HG02610 (cell line): ENCODE data around the gene PARD3.

Source experiments
- ATAC-seq: cut with Tn5 transposase; IDR thresholded peaks from one replicate; pipeline ENCODE4 v1.9.1; 2021; ENCODE audit warnings: mild to moderate bottlenecking, moderate library complexity; ENCODE audit not compliant: unreplicated experiment

PARD3 gene

DNA sequence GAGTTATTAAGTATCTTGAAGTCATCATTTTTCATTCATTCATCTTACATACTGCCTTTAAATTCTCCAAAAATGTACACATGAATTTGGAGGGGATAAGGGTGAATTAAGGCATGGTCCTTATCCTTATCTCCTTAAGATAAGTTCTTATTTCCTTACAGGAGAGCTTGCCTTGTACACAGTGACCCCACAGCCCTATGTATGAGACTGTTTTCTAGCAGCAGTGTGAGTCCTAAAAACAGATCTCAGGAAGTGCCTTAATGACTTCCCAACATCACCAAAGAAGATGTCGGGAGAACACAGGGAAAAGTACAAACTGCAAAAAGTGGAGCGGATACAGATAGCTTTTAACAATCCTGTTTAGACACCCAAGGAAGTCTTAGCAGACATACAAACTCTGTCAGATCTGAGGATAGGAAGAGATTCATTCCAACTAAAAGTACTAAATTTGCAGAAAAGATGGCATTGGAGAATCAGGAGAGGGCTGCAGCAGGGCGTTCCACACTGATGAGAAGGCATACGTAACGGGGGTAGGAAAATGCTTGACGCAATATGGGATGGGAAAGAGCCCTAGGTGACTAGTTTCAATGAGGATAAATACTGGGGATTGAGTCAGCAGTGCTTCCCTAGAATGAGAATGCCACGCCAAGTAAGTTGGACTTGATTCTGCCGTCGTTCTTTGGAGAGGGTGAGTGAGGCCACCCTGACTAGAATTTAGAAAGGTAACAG is 570.2 kb downstream of the PARD3 start:
- ATAC-seq: no peak

DNA sequence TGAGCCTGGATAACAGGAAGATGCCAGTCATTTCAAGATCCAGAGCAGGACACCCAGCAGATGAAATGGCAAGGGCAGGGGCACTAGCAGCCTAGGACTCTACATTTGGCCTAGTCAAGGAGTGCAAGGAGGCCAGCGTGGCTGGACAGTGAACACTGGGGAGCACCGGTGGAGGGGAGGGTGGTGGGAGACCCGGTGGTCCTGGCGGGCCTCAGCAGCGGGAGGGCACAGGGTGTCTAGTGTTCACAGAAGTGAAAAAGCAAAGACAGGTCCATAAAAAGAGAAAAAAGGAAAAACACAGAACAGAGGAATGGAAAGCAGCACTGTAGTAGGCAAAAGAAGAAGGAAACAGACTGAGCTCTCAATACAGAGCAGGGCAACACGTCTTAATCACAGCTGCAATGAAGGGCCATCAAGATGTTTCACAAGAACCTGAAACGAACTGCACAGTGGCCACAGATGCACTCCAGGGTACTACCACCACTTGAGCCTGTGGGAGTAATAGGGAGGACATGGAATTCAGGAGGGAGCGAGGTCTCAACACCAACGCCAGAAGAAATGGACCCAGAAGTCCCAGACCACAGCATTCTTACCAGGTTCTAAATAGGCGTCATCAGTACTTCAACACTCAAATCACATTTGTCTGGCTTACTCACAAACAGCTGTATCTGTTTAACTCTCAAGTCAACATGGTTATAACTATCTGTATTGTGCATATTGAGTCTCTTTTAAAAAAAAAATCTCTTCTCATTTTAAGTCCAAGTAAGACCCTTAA is 573.7 kb downstream of the PARD3 start:
- no peak for ATAC-seq

DNA sequence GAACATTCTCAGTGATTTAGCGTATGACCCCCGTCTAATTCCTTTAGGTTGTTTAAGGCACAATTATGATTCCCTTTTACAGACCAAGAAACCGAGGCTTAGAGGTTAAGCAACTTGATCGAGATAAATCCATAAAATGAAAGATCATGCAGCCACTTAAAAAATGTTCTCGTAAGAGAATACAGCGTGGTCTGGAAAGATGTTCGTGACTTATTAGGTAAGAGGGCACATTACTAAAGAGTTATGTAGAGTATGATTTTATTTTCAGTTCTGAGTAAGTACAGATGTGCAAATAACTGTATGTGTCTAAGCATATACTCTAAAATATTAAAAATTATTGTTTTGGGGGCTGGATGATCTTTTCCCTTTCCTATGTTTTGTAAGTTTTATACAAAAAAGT is 575.1 kb downstream of the PARD3 start:
- ATAC-seq: no peak

DNA sequence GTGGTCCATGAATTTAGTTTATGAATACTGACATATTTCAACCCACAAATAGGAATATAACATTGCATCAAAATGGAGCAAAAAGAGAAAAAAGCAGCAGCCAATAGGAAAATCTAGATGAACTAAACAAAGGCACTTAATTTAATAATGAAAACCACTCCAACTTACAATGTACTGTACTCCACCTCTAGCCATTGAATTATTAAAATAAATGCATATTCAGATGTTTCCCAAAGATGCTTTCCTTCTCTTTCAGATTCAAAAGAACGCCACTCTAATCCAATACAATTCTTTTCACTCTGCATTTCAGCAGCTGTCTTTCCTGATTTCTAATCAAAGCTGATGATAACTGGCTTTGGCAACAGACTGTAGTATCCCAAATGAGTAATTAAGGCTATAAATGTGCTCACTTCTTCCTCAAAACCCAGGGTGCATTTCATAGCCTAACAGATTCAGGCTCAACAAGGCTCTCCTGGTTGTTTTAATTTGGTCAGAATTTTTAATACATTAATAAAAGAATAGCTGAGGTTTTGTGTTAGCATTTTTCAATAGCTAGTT is 577.1 kb downstream of the PARD3 start:
- no peak for ATAC-seq

DNA sequence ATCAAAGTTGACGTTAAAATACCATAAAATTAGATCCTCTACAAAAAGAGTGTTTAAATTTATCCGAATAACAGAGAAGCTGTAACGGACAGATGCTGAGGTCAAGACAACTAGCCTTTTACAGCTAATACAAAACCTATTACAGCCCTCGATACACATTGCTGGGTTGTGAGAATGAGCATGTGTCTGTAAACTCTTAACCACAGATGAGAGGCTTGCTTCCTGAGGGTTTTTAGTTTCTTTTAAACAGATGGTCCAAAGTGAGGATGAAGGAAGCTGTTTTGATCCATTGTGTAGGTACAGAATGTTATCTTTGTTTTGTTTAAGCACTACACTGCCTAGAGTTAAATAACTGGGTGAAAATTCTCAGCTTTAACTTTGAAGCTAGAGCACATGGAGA is 578.2 kb downstream of the PARD3 start:
- no peak for ATAC-seq

DNA sequence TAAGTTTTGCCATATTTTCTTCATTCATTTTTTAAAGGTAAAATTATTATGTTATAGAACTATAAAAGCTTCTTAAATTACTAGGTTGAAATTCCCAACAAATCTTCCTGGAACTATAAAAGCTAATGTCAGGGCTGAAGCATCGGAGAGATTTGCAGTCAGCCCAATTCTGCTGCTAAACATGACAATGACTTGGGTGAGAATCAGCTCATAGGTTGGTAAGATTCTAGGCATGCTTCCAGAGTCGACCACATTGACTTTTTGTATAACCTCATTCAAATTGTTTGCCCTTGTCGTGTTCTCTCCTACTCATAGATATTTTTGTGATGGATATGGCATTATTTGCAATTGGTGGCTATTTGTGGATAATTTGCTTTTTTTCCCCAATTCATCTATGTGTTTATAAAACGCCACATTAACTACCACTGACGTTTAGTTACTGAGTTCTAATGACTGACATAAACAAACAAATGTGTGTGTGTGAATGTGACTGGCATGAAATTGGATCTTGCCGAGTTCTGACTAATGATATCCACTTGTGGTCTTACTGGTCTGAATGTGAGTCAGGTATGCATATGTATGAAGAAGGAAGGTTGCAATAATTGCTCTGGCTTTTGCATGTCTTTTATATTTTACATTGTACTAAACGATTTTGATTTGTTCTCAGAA is 579.8 kb downstream of the PARD3 start:
- ATAC-seq: no peak

DNA sequence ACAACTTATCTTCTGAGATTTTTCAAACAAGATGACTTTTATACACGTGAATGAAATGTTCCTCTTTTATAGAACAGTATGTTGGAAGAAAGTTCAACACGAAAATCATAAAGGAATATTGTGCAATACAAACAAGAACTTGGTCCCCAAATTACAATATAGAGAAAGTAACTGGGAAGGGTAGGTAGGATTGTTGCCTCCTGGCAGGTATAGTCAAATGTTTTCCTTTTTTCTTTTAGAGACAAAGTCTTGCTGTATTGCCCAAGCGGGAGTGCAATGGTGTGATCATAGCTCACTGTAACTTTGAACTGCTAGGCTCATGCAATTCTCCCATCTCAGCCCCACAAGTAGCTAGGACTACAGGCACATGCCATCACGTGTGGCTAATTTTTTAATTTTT is 582.6 kb downstream of the PARD3 start:
- no peak for ATAC-seq

DNA sequence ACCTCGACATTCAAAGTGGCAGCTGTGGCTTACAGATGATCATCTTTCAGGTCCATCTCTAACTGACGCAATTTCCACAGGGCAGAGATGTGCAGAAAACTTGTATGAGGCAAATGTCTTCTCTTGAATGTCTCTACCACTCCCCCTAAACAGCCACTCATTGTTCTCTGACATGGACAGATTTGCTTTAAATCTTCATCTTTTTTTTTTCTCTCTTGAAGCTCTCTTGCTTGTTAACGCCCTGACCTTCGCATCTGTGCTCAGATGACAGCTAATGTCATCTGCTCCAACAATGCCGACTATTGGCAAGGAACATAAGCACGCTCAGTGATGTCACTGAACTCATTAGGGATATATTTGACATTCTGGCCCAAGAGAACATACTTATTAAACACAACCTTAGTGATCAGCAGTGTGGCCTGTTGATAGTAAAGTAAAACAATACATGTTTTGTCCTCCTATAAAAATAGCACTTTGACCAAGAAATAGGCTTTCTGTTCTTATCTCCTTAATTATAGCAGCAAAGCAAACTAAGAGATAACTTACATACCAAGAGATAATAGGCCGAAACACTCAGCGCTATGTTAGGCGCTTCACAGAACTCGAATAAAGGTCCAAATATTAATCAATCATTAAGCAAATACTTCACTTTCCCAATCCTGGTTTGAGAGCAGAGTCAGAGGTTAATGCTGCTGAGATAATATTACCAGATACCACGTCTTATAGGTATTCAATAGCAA is 583.5 kb downstream of the PARD3 start:
- ATAC-seq: no peak

DNA sequence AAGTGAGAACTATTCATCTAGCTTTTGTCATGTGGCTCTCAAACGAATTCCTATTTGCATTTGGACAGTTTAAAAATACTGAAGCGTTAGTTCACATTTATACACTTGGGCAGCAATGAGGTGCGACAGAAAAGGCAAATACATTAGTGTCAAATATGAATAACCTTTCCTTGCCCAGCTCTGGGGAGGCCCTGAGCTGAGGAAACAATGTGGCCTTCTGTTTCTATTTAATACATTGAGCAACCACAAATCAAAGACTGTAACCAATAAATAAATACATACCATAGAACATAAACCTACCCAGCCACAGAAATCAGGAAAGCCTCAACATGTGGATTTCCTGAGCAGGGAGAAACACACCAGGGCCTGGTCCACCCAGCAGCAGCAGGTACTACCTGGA is 585.2 kb downstream of the PARD3 start:
- no peak for ATAC-seq

DNA sequence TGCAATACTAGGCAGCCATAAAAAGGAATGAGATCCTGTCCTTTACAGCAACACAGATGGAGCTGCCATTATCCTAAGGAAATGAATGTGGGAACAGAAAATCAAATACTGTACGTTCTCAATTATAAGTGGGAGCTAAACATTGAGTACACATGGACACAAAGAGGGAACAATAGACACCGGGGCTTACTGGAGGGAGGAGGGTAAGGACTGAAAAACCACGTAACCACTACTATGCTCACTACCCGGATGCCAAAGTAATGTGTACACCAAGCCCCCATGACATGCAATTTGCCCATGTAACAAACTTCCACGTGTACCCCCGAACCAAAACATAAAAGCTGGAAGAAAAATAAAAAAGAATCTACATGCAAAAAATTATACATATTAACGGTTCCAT is 587.0 kb downstream of the PARD3 start:
- no peak for ATAC-seq

DNA sequence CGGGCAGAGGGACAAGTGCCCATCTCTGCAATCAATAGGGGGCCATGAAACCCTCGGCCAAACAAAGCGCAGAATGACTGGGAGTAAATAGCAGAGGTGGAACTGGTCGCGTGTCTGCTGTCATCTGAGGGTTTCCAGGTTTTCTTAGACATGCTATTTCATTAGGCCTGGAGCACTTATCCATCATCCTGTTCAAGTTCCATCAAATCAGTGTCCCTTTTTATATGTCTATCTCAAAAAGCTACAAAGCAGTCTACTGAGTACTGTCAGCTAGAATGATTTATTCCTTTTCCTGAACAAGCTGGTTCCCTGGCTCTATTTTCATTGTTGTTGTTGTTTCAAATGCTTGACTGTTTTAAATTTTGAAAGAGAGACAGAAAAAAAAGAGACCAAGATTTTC is 590.5 kb downstream of the PARD3 start:
- ATAC-seq: no peak

DNA sequence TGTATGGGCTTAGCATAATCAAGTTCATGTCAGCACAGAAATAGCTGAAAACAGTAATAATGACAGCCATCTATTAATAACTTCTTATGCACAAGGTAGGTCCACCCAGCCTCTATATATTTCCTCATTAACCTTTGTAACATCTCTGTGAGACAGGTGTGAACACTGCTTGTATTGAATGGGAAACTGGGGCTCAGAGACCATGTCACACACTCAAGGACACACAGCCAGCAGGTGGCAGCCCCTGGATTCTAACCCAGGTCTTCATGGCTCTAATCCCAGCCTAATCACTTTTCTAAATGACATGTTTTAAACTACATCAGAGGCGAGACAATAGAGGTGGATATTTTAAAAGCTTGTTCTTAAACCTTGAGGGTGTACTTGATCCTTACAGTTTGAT is 591.4 kb downstream of the PARD3 start:
- no peak for ATAC-seq

DNA sequence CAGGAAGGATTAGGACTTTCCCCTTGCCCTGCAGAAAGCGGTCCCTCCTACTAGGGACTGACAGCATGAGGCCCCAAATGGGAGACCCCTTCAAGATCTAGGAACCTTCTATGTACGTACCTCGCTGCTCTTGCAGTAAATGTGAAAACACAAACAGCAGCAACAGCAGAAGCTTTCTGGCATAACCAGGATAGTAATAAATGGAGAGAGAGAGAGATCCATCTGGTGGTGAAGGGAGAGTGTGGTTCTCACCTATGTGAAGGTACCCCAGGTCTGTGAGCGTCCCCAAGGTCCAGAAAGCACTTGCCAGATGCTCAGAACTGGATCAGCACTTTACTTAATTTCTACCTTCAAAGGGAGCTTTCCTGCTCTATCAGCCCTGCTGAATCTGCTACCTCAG is 592.7 kb downstream of the PARD3 start:
- ATAC-seq: no peak

DNA sequence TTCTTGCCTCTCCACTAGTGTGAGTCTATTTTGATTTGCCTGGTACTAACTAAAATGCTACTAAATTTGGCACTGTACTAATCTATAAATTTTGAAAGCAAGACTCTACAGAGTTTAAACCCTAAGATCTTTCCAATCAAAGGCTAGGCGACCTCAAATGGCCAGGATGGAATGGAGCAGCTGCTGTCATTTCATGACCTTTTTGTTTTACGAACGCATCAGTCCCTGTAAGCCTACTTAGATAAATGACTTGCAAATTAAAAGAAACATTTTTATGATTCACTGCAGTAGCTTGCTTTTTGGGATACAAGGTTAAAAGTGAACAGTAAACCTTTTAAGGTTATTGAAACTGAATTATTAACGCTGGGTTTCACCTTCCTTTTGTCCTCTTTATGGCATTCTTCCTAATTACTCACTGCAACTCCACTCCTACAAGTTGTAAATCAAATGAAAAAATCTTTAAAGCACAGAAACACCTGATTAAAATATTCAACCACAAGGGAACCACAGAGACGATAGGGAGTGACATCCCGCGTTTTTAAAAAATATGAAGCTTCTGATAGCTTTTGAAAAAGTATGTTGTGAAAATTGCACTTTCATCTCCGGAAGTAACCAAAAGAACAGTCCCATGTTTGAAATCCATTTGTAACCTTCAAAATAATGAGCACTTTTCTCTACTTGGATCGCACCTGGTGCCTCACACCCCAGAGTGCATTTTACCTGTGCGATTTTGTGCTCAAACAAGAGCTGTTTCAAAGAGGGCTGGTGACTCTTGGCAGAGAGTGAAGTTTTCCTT is 595.1 kb downstream of the PARD3 start:
- ATAC-seq: no peak

DNA sequence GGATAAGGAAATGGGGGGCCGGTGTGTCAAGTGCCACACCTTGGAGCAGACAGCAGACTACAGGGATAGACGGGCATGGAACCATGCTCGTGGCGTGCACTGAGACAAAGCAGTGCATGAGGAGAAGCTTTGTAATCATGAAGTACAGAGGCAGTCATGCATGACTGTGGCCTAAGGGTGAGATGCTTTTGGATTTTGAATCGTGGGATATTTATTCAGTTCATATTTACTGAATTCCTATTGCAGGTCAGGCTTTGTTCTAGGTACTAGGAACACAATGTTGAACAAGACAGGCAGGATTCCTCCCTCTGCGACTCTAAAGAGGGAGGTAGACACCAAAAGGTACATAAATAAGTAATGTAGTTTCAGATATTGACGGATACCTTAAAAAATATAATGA is 597.6 kb downstream of the PARD3 start:
- ATAC-seq: no peak

DNA sequence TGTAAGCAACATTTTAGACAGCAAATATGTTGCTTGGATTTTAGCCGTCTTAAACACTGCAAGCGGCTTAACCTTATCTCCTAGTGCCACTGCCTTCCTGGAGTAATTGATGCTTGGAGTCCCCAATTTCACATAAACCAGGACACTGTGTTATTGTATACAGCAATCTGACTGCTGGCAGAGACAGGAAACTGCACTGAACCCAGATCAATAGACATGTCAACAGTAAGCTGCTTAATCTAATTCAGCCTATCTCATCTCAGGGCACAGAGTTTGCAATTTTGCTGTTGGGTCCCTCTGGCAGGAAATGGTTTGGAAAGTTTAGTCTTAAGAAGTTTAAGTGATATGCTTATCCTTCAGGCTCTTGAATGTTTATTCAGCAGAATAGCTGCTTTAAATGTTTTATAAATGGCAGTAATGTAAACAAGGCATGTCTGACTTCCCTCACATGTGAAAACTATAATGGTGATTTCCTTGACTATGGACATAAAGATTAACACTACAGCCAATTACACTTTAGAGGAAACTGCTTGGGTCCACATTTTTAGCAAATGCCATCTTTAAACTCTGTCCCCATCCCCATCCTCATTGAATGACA is 598.6 kb downstream of the PARD3 start:
- no peak for ATAC-seq

DNA sequence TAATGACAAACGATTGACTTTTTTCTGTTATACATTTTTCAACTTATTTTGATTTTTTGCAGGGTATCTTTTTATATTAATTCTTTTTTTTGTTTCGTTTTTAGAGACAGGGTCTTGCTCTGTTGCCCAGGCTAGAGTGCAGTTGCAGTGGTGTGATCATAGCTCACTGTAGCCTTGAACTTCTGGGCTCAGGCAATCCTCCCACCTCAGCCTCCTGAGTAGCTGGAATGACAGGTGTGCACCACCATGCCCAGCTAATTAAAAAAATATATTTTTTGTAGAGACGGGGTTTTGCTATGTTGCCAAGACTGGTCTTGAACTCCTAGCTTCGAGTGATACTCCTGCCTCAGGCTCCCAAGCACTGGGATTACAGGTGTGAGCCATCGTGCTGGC is 601.3 kb downstream of the PARD3 start:
- ATAC-seq: no peak

DNA sequence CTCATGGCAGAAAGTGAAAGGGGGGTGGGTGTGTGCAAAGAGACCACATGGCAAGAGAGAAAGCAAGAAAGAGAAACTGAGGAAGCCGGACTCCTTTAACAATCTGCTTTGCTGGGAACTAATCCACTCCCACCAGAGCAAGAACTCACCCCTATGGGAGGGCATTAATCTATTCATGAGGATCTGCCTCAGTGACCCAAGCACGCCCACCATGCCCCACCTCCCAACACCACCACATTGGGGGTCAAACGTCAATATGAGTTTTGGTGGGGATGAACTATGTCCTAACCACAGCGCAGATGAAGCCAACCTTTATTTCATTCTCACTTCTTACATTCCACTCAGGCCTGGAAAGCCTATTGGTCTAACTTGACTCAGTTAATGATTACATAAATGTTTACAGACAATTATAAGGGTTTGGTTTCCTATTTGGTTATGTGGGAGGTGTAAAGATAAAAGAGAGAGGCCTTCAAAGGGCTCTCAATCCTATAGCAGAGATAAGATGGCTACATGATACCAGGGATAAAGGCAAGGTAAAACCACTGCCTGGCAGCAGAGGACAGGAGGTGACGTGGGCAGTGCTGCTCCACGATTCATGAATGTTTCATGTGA is 601.8 kb downstream of the PARD3 start:
- ATAC-seq: no peak

DNA sequence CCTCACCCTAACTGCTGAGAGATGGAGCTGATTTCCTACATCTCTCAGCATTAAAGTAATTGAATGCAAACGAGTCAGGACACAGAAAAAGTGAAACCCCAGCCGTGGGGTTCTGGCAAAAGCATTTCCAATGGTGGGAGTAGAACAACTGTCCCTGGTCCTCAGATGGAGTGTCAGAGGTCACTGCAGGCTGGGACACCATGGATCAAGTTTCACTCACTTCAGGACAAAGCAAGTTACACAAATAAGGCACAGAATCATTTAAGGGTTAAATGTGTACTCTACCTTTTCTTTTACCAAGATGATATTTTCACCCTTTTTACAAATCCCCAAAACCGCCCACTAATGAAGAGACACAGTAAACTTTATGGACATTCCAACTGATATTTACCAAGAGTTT is 607.8 kb downstream of the PARD3 start:
- ATAC-seq: no peak

DNA sequence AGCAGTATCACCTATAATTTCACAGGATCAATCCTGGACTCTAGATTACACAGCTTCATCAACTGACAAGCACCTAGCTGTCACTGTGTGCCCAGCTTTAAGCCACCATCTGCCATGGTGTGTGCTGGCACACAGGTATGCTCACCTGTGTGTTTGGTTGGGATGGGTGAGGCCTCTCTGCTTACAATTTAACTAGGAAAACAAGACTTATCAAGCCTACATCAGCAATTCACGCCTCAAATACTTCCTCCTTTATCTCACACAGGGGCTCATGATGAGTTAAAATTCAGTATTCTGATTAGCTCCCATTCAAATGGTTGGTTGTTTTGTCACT is 608.2 kb downstream of the PARD3 start:
- no peak for ATAC-seq
